Suprapubic skin (tissue), 3 donors: ENCODE results near the gene LATS2.

ENCODE experiments used
- POLR2A ChIP-seq, 2 donors: fragments of 450-650 bp; IDR thresholded peaks; one replicate each; pipeline ENCODE4 v1.6.1; 2017; ENCODE audit warnings: antibody characterized with exemption in 2 of 2, mild to moderate bottlenecking in 2 of 2, moderate library complexity in 2 of 2
- TF ChIP-seq, protein P1 (sequence below), 2 donors: fragments of 200-600 bp in 1 of 2; fragments of 450-650 bp in 1 of 2; sonication (generic) in 1 of 2; IDR thresholded peaks; one replicate each; pipeline ENCODE4 v1.5.1; 2016 to 2019; ENCODE audit warnings: antibody characterized with exemption in 2 of 2, mild to moderate bottlenecking in 1 of 2, moderate library complexity in 1 of 2

DNA sequence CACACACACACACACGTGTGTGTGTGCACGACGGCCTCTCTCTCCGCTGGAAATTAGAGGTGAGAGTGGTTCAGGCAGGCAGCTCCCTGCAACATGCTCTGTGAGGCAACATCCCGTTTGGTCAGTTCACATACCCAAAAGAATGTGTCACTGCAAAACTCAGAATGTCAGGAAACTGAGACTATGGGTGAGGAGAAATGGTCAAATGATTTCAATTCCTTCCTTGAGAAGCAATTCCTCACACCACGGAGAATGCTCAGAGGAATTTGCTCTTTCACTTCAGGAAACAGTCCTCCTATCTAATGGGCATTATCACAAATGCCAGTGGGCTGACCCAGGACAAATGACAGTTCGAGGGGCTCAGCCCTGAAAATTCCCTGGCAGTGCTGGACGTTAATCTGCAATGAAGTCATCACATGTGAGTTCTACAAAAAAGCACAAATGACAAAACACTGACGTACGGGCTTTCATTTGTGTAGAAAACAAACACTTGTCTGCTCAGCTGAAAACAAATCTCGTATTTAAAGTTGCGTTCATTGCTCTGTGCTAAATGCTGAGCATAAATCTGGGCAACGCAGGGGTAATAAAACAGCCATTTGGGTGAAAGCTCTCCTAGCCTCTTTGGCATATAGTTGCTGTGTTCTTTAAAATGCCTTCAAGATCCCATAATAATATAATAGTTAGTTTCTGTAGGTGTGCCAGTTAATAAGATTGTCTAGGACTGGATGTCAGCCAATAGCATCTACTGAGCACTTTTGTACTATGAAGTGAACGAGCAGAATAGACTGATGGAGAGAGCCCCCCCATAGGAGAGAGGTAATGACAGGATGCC lies 18.6 kb upstream of the LATS2 start:
- TF ChIP-seq, protein P1, sequence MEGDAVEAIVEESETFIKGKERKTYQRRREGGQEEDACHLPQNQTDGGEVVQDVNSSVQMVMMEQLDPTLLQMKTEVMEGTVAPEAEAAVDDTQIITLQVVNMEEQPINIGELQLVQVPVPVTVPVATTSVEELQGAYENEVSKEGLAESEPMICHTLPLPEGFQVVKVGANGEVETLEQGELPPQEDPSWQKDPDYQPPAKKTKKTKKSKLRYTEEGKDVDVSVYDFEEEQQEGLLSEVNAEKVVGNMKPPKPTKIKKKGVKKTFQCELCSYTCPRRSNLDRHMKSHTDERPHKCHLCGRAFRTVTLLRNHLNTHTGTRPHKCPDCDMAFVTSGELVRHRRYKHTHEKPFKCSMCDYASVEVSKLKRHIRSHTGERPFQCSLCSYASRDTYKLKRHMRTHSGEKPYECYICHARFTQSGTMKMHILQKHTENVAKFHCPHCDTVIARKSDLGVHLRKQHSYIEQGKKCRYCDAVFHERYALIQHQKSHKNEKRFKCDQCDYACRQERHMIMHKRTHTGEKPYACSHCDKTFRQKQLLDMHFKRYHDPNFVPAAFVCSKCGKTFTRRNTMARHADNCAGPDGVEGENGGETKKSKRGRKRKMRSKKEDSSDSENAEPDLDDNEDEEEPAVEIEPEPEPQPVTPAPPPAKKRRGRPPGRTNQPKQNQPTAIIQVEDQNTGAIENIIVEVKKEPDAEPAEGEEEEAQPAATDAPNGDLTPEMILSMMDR (IDR thresholded peaks at IDR 0.05): no peak
- no peak for TF ChIP-seq POLR2A (IDR thresholded peaks at IDR 0.05)
